Measurements from ENCODE around the gene EDNRA. TPM values are rescaled to one million over a fixed set of nuclear protein-coding genes. Genes with fewer than 3 reads are reported as not detected.

Gene EDNRA
- total RNA-seq, 3 donors from 2014 or later (not counting 1 experiment from before 2014, with no cell fraction given), result not detected

DNA sequence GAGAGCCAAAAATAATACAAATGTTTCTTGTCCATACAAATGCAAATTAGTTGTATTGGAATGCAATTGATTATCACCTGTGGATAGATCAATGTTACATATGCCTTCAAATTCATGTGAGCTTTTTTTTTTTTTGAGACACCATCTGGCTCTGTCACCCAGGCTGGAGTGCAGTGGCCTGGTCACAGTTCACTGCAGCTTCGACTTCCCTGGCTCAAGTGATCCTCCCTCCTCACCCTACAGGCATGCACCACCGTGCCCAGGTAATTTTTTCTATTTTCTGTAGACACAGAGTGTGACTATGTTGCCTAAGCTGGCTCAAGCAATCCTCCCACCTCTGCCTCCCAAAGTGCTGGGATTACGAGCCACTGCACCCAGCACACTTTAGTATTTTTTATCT is 97.7 kb downstream of the EDNRA start:
- Histone ChIP-seq H3K27me3 (ENCODE audit: control insufficient read depth, insufficient read depth, low read length) (no peaks in the 10 kb centered on the region), H3K4me3 (ENCODE audit: low read length) (no peak overlapping the region), H3K36me3 (ENCODE audit: control insufficient read depth, insufficient read depth, low read length) (no peaks in the 10 kb centered on the region), H3K27ac (ENCODE audit: low read length) (no peak overlapping the region), H3K4me1 (ENCODE audit: control insufficient read depth, insufficient read depth, low read length) (no peaks in the 10 kb centered on the region), H3K9me3 (ENCODE audit: control insufficient read depth, insufficient read depth, low read length) (no peaks in the 10 kb centered on the region)
- no peak for ATAC-seq
- Mint-ChIP-seq H3K36me3 (no peaks in the 10 kb centered on the region), H3K4me1 (peaks cover 5% of the 10 kb centered on the region in 2 donors), H3K27ac (no peak overlapping the region), H3K27me3 (ENCODE audit: low read depth in 2 of 2) (peaks cover 7 to 10% of the 10 kb centered on the region in 2 donors), H3K4me3 (no peak overlapping the region), H3K9me3 (peaks cover 0 to 2% of the 10 kb centered on the region in 2 donors)
- intact Hi-C loops (cut with micrococcal nuclease), result no loop called here
- 76% methylated on average over 2 of the region's 3 CpGs for WGBS (ENCODE audit: insufficient coverage)
- DNase-seq, result no peak
- TF ChIP-seq, protein P1, sequence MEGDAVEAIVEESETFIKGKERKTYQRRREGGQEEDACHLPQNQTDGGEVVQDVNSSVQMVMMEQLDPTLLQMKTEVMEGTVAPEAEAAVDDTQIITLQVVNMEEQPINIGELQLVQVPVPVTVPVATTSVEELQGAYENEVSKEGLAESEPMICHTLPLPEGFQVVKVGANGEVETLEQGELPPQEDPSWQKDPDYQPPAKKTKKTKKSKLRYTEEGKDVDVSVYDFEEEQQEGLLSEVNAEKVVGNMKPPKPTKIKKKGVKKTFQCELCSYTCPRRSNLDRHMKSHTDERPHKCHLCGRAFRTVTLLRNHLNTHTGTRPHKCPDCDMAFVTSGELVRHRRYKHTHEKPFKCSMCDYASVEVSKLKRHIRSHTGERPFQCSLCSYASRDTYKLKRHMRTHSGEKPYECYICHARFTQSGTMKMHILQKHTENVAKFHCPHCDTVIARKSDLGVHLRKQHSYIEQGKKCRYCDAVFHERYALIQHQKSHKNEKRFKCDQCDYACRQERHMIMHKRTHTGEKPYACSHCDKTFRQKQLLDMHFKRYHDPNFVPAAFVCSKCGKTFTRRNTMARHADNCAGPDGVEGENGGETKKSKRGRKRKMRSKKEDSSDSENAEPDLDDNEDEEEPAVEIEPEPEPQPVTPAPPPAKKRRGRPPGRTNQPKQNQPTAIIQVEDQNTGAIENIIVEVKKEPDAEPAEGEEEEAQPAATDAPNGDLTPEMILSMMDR (IDR thresholded peaks at IDR 0.05), result no peak

DNA sequence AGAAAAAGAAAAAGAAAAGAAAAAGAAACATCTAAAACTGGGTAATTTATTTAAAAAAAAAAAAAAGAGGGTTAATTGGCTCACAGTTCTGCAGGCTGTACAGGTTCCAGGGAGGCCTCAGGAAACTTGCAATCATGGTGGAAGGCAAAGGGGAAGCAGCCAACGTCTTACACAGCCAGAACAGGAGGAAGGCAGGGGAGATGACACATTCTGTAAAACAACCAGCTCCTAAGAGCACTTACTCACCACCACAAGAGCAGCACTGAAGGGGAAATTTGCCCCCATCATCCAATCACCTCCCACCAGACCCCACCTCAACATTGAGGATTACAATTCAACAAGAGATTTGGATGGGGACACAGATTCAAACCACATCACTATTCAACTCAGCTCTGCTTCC is 99.5 kb downstream of the EDNRA start:
- Histone ChIP-seq H3K4me1 (ENCODE audit: control insufficient read depth, insufficient read depth, low read length) (no peaks in the 10 kb centered on the region), H3K4me3 (ENCODE audit: low read length) (no peak overlapping the region), H3K9me3 (ENCODE audit: control insufficient read depth, insufficient read depth, low read length) (no peaks in the 10 kb centered on the region), H3K27me3 (ENCODE audit: control insufficient read depth, insufficient read depth, low read length) (no peaks in the 10 kb centered on the region), H3K36me3 (ENCODE audit: control insufficient read depth, insufficient read depth, low read length) (no peaks in the 10 kb centered on the region), H3K27ac (ENCODE audit: low read length) (no peak overlapping the region)
- TF ChIP-seq, protein P1 (IDR thresholded peaks at IDR 0.05), result no peak
- 29% methylated on average over 1 of the region's 1 CpG for WGBS (ENCODE audit: insufficient coverage)
- no peak overlapping the region for H3K27ac Mint-ChIP-seq
- DNase-seq (no peak), ATAC-seq (no peak)
- peaks cover 5% of the 10 kb centered on the region in 2 donors for H3K4me1 Mint-ChIP-seq
- H3K27me3 Mint-ChIP-seq (ENCODE audit: low read depth in 2 of 2), result peaks cover 7 to 11% of the 10 kb centered on the region in 2 donors
- H3K4me3 Mint-ChIP-seq, result no peak overlapping the region
- H3K36me3 Mint-ChIP-seq, result no peaks in the 10 kb centered on the region
- H3K9me3 Mint-ChIP-seq, result peaks cover 0 to 2% of the 10 kb centered on the region in 2 donors
- intact Hi-C loops (cut with micrococcal nuclease), result no loop called here

DNA sequence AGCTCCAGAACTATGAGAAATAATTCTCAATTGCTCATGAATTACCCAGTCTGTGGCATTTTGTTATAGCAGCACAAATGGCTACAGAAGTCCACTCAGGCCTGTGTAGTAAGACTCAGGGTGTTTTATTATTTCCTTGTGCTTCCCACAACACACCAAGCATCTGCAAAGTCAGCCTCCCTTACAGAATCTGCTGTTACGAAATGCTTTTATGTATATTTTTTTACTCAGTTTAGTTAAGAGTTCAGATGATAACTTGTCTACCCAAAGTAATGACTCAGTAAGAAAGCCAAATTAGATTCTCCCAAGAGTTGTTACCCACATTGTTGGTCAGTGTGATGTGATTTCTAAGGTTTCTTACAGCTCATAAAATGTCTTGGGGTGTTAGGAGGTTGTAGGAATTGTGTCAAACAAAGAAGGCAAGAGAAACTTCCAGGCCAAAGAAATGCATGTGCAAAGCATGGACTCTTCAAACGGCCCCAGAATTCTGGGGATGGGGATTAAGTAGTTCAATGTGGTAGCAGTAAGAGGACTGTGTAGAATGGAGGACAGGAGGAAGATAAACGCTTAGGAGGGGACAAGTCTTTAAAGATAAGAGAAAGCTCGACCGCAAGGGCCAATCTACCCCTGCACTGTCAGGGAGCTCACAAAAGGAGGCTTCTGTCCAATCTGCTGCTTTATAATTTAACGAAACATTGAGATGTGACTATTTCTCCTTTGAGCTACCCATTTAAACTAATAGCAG is 100.9 kb downstream of the EDNRA start:
- H3K9me3 ChIP-seq (ENCODE audit: control insufficient read depth, insufficient read depth, low read length), result no peaks in the 10 kb centered on the region
- H3K27ac Mint-ChIP-seq, result no peak overlapping the region
- no peak overlapping the region for H3K4me3 ChIP-seq (ENCODE audit: low read length)
- no peak for DNase-seq
- H3K27me3 ChIP-seq (ENCODE audit: control insufficient read depth, insufficient read depth, low read length), result no peaks in the 10 kb centered on the region
- H3K27me3 Mint-ChIP-seq (ENCODE audit: low read depth in 2 of 2), result peaks cover 7 to 12% of the 10 kb centered on the region in 2 donors
- H3K4me3 Mint-ChIP-seq, result no peak overlapping the region
- H3K4me1 Mint-ChIP-seq, result no peaks in the 10 kb centered on the region
- no peak for ATAC-seq
- H3K36me3 Mint-ChIP-seq, result no peaks in the 10 kb centered on the region
- H3K36me3 ChIP-seq (ENCODE audit: control insufficient read depth, insufficient read depth, low read length), result no peaks in the 10 kb centered on the region
- no peak overlapping the region for H3K27ac ChIP-seq (ENCODE audit: low read length)
- 91% methylated on average over 5 of the region's 6 CpGs for WGBS (ENCODE audit: insufficient coverage)
- intact Hi-C loops (cut with micrococcal nuclease), result no loop called here
- TF ChIP-seq, protein P1 (IDR thresholded peaks at IDR 0.05), result no peak
- no peaks in the 10 kb centered on the region for H3K4me1 ChIP-seq (ENCODE audit: control insufficient read depth, insufficient read depth, low read length)
- peaks cover 0 to 2% of the 10 kb centered on the region in 2 donors for H3K9me3 Mint-ChIP-seq

Measured in natural killer cell (primary cell).